Fibroblast of mammary gland (primary cell): ENCODE results near the gene CST9L.

Experiments
- DNase-seq: peaks from one replicate; pipeline ENCODE4 v3.0.0-alpha.2; 2010; ENCODE audit warnings: low read depth
- H3K4me3 ChIP-seq: 2 replicates; pipeline ENCODE4 v1.5.1; 2011; ENCODE audit warnings: low read depth, mild to moderate bottlenecking, low read length, moderate library complexity; ENCODE audit not compliant: control insufficient read depth
- TF ChIP-seq, protein P1 (sequence below): conservative IDR thresholded peaks from 2 replicates; pipeline ENCODE4 v1.5.1; 2011; ENCODE audit warnings: low read depth, low read length, inconsistent platforms; ENCODE audit not compliant: control insufficient read depth, insufficient read depth

Gene CST9L

DNA sequence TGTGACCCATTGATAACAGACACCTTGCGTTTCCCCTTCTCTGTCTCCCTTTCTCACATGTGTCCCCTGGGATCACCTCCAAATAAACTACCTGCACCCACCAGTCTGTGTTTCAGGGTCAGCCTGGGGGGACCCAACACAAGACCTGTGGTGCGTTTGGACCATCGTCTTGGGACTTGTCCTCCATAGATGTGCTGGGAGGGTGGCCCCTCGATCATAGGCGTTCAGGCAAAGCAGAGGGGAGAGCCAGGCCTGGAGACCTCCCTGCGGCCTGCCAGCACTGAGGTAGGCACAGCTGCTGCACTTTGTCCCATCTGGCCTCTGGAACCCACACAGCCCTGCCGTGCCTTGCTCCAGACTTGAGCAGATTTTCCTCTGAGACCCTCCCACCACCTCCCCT, 19.3 kb upstream of the CST9L start:
- no peak overlapping the region for H3K4me3 ChIP-seq
- DNase-seq: no peak
- TF ChIP-seq, protein P1, sequence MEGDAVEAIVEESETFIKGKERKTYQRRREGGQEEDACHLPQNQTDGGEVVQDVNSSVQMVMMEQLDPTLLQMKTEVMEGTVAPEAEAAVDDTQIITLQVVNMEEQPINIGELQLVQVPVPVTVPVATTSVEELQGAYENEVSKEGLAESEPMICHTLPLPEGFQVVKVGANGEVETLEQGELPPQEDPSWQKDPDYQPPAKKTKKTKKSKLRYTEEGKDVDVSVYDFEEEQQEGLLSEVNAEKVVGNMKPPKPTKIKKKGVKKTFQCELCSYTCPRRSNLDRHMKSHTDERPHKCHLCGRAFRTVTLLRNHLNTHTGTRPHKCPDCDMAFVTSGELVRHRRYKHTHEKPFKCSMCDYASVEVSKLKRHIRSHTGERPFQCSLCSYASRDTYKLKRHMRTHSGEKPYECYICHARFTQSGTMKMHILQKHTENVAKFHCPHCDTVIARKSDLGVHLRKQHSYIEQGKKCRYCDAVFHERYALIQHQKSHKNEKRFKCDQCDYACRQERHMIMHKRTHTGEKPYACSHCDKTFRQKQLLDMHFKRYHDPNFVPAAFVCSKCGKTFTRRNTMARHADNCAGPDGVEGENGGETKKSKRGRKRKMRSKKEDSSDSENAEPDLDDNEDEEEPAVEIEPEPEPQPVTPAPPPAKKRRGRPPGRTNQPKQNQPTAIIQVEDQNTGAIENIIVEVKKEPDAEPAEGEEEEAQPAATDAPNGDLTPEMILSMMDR: no peak

DNA sequence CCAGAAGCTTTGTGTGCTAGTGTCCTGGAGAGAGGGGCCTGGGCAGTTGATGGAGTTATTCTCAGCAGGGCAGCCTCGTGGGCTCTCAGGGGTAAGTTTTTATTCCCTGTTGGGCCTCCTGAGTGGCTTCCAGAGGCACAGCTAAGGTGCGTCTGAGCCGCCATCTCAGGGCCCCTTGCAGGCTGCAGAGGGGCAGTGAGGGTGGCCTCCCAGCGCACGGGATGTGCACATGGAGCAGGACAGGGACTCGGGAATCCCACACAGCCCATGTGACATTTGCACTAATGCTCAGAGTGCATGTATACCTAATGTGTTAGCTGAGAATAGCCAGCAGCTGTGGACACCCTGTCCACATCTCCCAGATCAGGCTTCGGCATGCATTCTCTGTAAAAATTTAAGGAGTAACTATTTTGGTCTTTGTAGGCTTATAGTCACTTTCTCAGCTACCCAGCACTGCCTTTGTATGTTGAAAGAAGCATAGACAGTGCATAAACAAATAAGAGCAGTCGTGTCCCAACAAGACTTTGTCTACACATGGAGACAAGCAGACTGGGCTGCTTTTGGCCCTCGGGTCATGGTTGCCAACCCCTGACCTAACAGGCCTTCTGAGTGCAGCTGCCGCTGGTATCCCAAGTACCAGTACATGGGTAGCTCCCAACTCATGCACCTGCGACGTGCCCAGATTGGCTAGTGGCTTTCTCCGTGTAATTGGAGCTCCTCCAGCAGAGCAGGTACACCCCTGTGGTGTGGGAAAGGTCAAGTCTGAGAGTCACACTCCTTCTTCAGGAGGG, 18.6 kb upstream of the CST9L start:
- H3K4me3 ChIP-seq: no peak overlapping the region
- TF ChIP-seq, protein P1: no peak
- no peak for DNase-seq

DNA sequence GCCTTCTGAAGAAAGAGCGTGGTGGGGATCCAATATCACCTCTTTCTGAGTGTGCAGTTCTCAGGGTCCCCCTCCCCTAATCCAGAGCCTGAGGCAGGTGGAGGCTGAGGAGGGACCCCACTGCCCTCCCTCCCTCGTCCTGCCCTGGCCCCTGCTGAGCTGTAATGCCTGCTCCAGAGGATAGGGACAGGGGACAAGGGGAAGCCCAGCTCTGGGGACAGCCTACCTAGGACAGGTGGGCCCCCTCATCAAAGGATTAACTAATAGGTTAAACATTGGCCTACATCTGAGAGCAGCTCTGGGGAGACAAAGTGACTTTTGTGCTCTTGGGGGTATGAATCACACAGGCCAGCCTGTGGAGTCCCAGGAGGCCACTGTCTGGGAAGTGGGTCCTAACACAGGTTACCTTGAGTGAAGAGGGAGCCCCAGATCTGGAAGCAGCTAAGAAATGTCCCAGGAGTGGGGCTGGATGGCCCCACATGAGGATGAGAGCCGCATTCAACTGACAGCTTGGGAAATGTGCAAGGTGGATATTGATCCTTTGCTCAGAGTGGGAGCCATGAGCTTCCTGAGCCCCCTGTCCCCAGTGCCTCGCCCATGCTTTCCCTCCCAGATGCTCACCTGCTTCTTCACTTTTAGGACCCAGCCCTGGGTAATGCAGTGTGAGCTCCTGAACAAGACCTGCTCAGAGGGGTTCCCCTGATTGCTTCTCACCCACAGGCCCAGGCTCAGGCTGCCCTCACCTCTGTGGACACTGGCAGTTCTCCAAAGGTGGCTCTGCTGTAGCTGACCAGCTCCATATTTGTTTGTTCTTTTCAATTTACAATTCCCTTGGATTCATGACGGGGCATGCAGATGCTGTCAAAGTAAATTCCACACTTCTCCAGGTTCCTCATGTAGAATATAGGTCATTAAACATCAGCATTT, 17.8 kb upstream of the CST9L start:
- H3K4me3 ChIP-seq: no peak overlapping the region
- TF ChIP-seq, protein P1: no peak
- DNase-seq: no peak

DNA sequence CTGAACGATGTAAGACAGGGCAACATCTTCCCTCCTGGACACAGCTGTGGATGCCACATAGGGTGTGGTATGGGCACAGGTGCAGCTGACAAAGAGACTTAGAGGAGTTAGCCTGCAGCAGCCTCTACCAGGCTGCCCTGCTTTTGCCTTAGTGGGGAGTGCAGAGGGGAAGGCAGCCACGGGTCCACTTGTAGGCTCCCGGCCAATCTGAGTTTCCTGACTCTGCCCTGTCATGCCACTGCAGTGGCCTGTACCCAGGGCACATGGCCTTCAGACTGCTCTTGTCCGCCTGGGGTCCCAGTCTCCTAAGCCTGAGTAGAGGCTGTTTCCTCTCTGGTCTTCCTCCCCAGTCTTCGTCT, 17.1 kb upstream of the CST9L start:
- no peak overlapping the region for H3K4me3 ChIP-seq
- TF ChIP-seq, protein P1: no peak
- no peak for DNase-seq

DNA sequence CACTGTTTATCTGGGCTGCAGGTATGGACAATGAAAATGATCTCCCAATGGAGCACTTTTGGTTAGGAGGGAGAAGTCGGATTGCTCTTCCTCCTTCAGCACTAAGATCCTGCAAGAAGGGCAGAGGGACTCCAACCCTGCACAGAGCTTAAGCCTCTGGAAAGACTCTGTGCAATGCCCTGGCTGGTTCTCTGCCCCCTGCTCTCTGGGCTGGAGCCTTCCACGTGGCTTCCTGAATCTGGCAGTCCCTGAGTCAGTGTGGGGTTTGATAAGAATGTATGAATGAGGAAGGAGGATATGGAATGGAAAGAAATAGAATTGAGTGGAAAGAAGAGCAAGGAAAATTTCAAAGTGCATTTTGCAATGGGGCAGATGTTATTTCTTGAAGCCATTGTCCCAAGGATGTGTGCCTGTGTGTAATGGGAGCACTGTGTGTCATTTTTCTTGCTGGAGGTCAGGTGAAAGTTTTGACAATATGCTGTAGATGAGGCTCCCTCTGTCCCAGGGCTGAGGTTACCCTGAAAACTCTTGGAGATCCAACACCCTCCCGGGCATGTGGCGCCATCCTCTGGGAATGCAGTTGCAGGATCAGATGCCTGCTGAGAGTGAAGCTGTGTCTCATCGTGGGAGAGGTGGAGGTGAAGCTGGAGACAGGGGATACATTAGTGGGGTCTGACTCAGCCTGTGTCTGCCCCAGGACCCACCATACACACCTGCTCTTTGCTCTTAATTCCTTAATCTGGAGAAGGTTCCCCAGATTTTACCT, 16.3 kb upstream of the CST9L start:
- TF ChIP-seq, protein P1: no peak
- no peak for DNase-seq
- H3K4me3 ChIP-seq: no peak overlapping the region

DNA sequence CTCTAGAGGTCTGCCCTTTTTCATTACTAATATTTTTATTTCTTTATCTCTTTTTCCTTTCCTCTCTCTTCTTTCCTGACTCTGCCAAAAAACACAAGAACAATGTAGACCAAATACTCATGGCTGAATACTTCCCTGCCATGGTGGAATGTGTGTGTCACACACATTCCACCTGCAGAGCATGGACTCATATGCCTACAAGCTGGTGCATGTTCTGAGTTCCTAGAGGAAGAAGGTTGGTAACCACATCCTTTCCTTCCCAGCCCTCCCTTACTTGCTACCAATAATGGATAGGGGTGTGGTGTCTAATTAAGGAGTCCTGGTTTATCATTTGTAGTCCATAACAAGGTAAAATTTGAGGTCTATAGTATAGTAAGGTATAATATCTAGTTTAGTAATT, 15.2 kb upstream of the CST9L start:
- H3K4me3 ChIP-seq: no peak overlapping the region
- no peak for DNase-seq
- TF ChIP-seq, protein P1: no peak
